Spleen (tissue), 7 donors: ENCODE results near the gene OR52N1.

ENCODE experiments used
- CTCF ChIP-seq, 11 experiments: fragments of 200-600 bp in 7 of 11; fragments of 450-650 bp in 4 of 11; sonication (generic) in 4 of 11; IDR thresholded peaks in 8 of 11; conservative IDR thresholded peaks in 3 of 11; 1 replicate in 7 of 11; 2 replicates in 4 of 11; pipeline versions ENCODE4 v1.4.0 to v1.8.0; 2016 to 2021; ENCODE audit warnings: antibody characterized with exemption in 11 of 11, inconsistent platforms in 4 of 11, mild to moderate bottlenecking in 1 of 11
- POLR2A ChIP-seq, 3 donors: fragments of 450-650 bp; IDR thresholded peaks; one replicate each; pipeline ENCODE4 v1.5.1; 2017; ENCODE audit warnings: antibody characterized with exemption in 3 of 3, mild to moderate bottlenecking in 1 of 3
- POLR2AphosphoS5 ChIP-seq, 3 donors: sonication (generic); formaldehyde crosslinking; IDR thresholded peaks; one replicate each; pipeline ENCODE4 v1.5.1; 2017; ENCODE audit warnings: antibody characterized with exemption in 3 of 3
- donor health status: DM: no; HTN: no; CAD: no; lungs with moderate emphysema.
- donor health status: DM: no; HTN: no; CAD: no.
- donor health status: DM: no; HTN: no; CAD: no.

GRCh38 chr11:5809122-5809519, 18.1 kb upstream of the OR52N1 start:
- TF ChIP-seq CTCF (IDR thresholded peaks at IDR 0.05 in 8 of 11, conservative IDR thresholded peaks at IDR 0.05 in 3 of 11) (no peak), POLR2AphosphoS5 (IDR thresholded peaks at IDR 0.05) (no peak), POLR2A (IDR thresholded peaks at IDR 0.05) (no peak)
